B cell (primary cell): Measurements from ENCODE around the gene IGLL5. TPM values are rescaled to one million over a fixed set of nuclear protein-coding genes. Genes with fewer than 3 reads are reported as not detected.
A peak's percentile ranks its signal among the peaks of the same experiment; 100 is the strongest.

ENCODE experiments used
- ATAC-seq: fragments of 200-7000 bp; cut with Tn5 transposase; one replicate; pipeline ENCODE4 v1.10.0; 2021; ENCODE audit warnings: low read depth, mild to moderate bottlenecking, moderate number of reproducible peaks, moderate library complexity
- CTCF ChIA-PET: fragments of 350-600 bp; sonication (Branson Sonifier 250); formaldehyde crosslinking; loops from one replicate; lab custom pipeline; 2021; ENCODE audit warnings: antibody characterized with exemption, inconsistent platforms; lab: Charles Lee
- POLR2A ChIA-PET: fragments of 350-600 bp; sonication (Branson Sonifier 250); formaldehyde crosslinking; loops from one replicate; lab custom pipeline; 2021; ENCODE audit warnings: antibody characterized with exemption; lab: Charles Lee
- DNase-seq: peaks from one replicate; pipeline ENCODE4 v3.0.0; 2013
- H2AFZ ChIP-seq: 2 replicates; pipeline ENCODE4 v1.6.1; 2012; ENCODE audit warnings: mild to moderate bottlenecking, low read depth, low read length; ENCODE audit not compliant: insufficient read depth, poor library complexity, severe bottlenecking
- H3K27ac ChIP-seq, 2 donors: 1 replicate in 1 of 2; 2 replicates in 1 of 2; pipeline ENCODE4 v1.5.1; 2012 to 2013; ENCODE audit warnings: low read length in 2 of 2, mild to moderate bottlenecking in 2 of 2, moderate library complexity in 1 of 2
- H3K27me3 ChIP-seq, 4 experiments: fragments of 200-600 bp in 1 of 4; sonication (generic) in 1 of 4; replicated peaks in 1 of 4; 1 replicate in 2 of 4; 2 replicates in 2 of 4; pipeline versions ENCODE4 v1.6.1 to v1.7.0; 2013 to 2016; ENCODE audit warnings: low read length in 3 of 4, mild to moderate bottlenecking in 2 of 4, mixed read lengths in 1 of 4, moderate library complexity in 1 of 4; ENCODE audit not compliant: insufficient read depth in 4 of 4, control insufficient read depth in 3 of 4; ENCODE audit errors: control extremely low read depth in 1 of 4
- H3K36me3 ChIP-seq, 2 experiments: replicated peaks in 1 of 2; 1 replicate in 1 of 2; 2 replicates in 1 of 2; pipeline versions ENCODE4 v1.6.1 to v1.7.1; 2013; ENCODE audit warnings: low read length in 1 of 2; ENCODE audit not compliant: insufficient read depth in 2 of 2, control insufficient read depth in 1 of 2; ENCODE audit errors: control extremely low read depth in 1 of 2, extremely low read depth in 1 of 2
- H3K4me1 ChIP-seq, 2 donors: fragments of 200-600 bp in 1 of 2; sonication (generic) in 1 of 2; 1 replicate in 1 of 2; 2 replicates in 1 of 2; pipeline versions ENCODE4 v1.5.1 to v1.6.1; 2013 to 2017; ENCODE audit warnings: low read length in 2 of 2; ENCODE audit not compliant: control insufficient read depth in 2 of 2, insufficient read depth in 2 of 2
- H3K4me2 ChIP-seq: replicated peaks from 2 replicates; pipeline ENCODE3; 2012; ENCODE audit warnings: mild to moderate bottlenecking, low read depth, low read length; ENCODE audit not compliant: poor library complexity, severe bottlenecking
- H3K4me3 ChIP-seq, 5 experiments: fragments of 200-600 bp in 1 of 5; sonication (generic) in 1 of 5; 1 replicate in 3 of 5; 2 replicates in 2 of 5; pipeline versions ENCODE4 v1.5.1 to v1.7.0; 2011 to 2016; ENCODE audit warnings: low read length in 4 of 5, mild to moderate bottlenecking in 4 of 5, low read depth in 2 of 5, control low read depth in 1 of 5, moderate library complexity in 1 of 5; ENCODE audit not compliant: insufficient read depth in 1 of 5; ENCODE audit errors: control extremely low read depth in 1 of 5, extremely low read depth in 1 of 5
- H3K79me2 ChIP-seq: fragments of 200-600 bp; sonication (generic); one replicate; pipeline ENCODE4 v1.6.0; 2016; ENCODE audit warnings: low read length; ENCODE audit not compliant: control insufficient read depth, insufficient read depth
- H3K9ac ChIP-seq: fragments of 200-600 bp; sonication (generic); 2 replicates; pipeline ENCODE4 v1.6.1; 2017; ENCODE audit warnings: mild to moderate bottlenecking, low read length, moderate library complexity
- H3K9me3 ChIP-seq, 3 donors: one replicate each; pipeline versions ENCODE4 v1.6.1 to v1.7.1; 2013; ENCODE audit warnings: low read length in 2 of 3; ENCODE audit not compliant: control insufficient read depth in 2 of 3, insufficient read depth in 1 of 3; ENCODE audit errors: control extremely low read depth in 1 of 3
- H4K20me1 ChIP-seq: 2 replicates; pipeline ENCODE4 v1.6.0; 2012; ENCODE audit warnings: mild to moderate bottlenecking, low read length; ENCODE audit not compliant: insufficient read depth, control insufficient read depth, poor library complexity, severe bottlenecking
- H3K27ac Mint-ChIP-seq: one replicate; pipeline ENCODE4 v1.8.0; 2021; ENCODE audit warnings: mixed read lengths
- H3K27me3 Mint-ChIP-seq: one replicate; pipeline ENCODE4 v1.8.0; 2021; ENCODE audit warnings: mixed read lengths
- H3K4me1 Mint-ChIP-seq: one replicate; pipeline ENCODE4 v1.8.0; 2021; ENCODE audit warnings: mixed read lengths
- H3K4me3 Mint-ChIP-seq: one replicate; pipeline ENCODE4 v1.8.0; 2021; ENCODE audit warnings: mixed read lengths
- H3K9me3 Mint-ChIP-seq: one replicate; pipeline ENCODE4 v1.8.0; 2022; ENCODE audit warnings: mixed read lengths; ENCODE audit not compliant: insufficient read depth
- EZH2 ChIP-seq: IDR thresholded peaks from 2 replicates; pipeline ENCODE4 v1.6.1; 2012; ENCODE audit warnings: borderline replicate concordance, low read depth, mild to moderate bottlenecking, moderate library complexity, low read length; ENCODE audit not compliant: insufficient read depth, poor library complexity, severe bottlenecking
- WGBS: methylation state at CpG from one replicate; pipeline ENCODE4 v1.1.5; 2013; ENCODE audit warnings: missing lambda C conversion rate; ENCODE audit not compliant: insufficient coverage; 5-methylcytosine and 5-hydroxymethylcytosine counted together
- intact Hi-C: fragments of 100-400 bp; cut with micrococcal nuclease; formaldehyde crosslinking; loops from one replicate; pipeline ENCODE4 v1.10.0; 2022
- polyA plus RNA-seq: library from polyadenylated mRNA; depleted of rRNA; stranded (reverse); fragments of >200 nt; gene quantifications from 2 replicates; pipeline ENCODE4 v1.2.3, GENCODE V29; 2012
- total RNA-seq, 2 donors: library from RNA; stranded (reverse); fragments of 120-200 nt in 1 of 2; gene quantifications; 1 replicate in 1 of 2; 2 replicates in 1 of 2; pipeline versions ENCODE4 v1.2.3 to v1.2.4, GENCODE V29; 2013 to 2022
- TF ChIP-seq, protein P1 (sequence below): fragments of 200-600 bp; IDR thresholded peaks from one replicate; pipeline ENCODE4 v1.8.0; 2022; ENCODE audit warnings: antibody characterized with exemption, mild to moderate bottlenecking

IGLL5 gene
- total and polyA plus RNA-seq, 2 donors (not counting 1 experiment from before 2014, with no cell fraction given) = 39.8 to 365 TPM

DNA sequence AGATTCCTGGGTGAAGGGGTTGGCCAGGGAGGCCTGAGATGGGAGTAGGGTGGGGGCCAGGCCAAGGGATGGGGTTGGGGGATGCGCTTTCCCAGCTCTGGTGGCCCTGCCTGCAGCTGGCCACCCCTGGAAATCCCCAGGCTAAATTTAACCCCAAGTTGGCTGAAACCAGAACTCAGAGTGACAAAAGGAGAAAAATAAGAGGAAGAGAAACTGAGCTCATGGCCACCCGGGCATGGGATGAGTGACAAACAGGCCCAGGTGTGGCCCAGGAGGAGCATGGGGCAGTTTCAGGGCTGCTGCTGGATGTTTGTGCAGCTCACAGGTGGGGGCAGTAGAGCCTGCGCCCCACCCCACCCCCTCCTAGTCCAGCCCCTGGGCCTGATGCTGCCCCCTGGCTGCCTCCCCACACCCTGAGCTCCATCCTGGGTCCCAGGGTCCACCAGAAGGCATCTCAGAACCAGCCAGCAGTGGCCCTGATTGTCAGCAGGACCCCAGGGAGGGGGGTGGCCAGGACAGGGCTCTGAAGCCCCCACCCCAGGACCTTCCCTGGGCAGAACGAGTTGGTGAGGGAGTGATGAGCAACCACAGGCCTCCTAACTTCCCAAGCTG is 48.0 kb downstream of the IGLL5 start:
- Histone ChIP-seq H3K9me3 (no peaks in the 10 kb centered on the region), H3K4me1 (peaks cover 98 to 100% of the 10 kb centered on the region in 2 donors), H3K4me2 (peak overlapping the region; percentile 80), H3K36me3 (no peaks in the 10 kb centered on the region), H4K20me1 (no peaks in the 10 kb centered on the region), H2AFZ (no peak overlapping the region), H3K27ac (peak overlapping the region; percentile 94 to 99), H3K9ac (peak overlapping the region; percentile 56), H3K27me3 (no peaks in the 10 kb centered on the region), H3K4me3 (peak overlapping the region in 2 of 5 experiments; percentile 7 to 37), H3K79me2 (peaks cover 82% of the 10 kb centered on the region)
- Mint-ChIP-seq H3K27me3 (no peaks in the 10 kb centered on the region), H3K4me1 (peaks cover 98% of the 10 kb centered on the region), H3K4me3 (peak overlapping the region; percentile 71), H3K27ac (peak overlapping the region; percentile 95), H3K9me3 (no peaks in the 10 kb centered on the region)
- intact Hi-C loops = loop anchor here (1.0 to 10.0 kb wide), 8 partner anchors 19 to 901 kb away; no protein-coding TSS in a partner anchor
- 0% methylated on average over 2 of the region's 4 CpGs for WGBS
- POLR2A ChIA-PET = interaction anchor here (0.7 to 3.1 kb wide), 19 partner anchors 9 to 898 kb away, joined by 3 to 42 read pairs (median 5); no protein-coding TSS in a partner anchor
- CTCF ChIA-PET = interaction anchor here (0.6 to 10.9 kb wide), 37 partner anchors 7 to 1154 kb away, joined by 3 to 181 read pairs (median 5); no protein-coding TSS in a partner anchor
- DNase-seq = peak; percentile 97
- peak; percentile 89 for ATAC-seq
- TF ChIP-seq, protein P1, sequence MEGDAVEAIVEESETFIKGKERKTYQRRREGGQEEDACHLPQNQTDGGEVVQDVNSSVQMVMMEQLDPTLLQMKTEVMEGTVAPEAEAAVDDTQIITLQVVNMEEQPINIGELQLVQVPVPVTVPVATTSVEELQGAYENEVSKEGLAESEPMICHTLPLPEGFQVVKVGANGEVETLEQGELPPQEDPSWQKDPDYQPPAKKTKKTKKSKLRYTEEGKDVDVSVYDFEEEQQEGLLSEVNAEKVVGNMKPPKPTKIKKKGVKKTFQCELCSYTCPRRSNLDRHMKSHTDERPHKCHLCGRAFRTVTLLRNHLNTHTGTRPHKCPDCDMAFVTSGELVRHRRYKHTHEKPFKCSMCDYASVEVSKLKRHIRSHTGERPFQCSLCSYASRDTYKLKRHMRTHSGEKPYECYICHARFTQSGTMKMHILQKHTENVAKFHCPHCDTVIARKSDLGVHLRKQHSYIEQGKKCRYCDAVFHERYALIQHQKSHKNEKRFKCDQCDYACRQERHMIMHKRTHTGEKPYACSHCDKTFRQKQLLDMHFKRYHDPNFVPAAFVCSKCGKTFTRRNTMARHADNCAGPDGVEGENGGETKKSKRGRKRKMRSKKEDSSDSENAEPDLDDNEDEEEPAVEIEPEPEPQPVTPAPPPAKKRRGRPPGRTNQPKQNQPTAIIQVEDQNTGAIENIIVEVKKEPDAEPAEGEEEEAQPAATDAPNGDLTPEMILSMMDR = peak; percentile 75
- no peak for TF ChIP-seq EZH2
